Measurements from ENCODE around the gene RUSC2. TPM values are rescaled to one million over a fixed set of nuclear protein-coding genes. Genes with fewer than 3 reads are reported as not detected.
A peak's percentile ranks its signal among the peaks of the same experiment; 100 is the strongest.

Gene RUSC2
- total and polyA plus RNA-seq, 9 donors: 7.4 to 41.1 (median 26.4) TPM

- 44 to 49% (median 47%) methylated on average over 1 of the region's 1 CpG for WGBS, 3 donors
- no peak overlapping the region for H3K4me3 ChIP-seq
- TF ChIP-seq POLR2A (IDR thresholded peaks at IDR 0.05): no peak
- TF ChIP-seq EP300 (IDR thresholded peaks at IDR 0.05): no peak
- TF ChIP-seq, protein P1, sequence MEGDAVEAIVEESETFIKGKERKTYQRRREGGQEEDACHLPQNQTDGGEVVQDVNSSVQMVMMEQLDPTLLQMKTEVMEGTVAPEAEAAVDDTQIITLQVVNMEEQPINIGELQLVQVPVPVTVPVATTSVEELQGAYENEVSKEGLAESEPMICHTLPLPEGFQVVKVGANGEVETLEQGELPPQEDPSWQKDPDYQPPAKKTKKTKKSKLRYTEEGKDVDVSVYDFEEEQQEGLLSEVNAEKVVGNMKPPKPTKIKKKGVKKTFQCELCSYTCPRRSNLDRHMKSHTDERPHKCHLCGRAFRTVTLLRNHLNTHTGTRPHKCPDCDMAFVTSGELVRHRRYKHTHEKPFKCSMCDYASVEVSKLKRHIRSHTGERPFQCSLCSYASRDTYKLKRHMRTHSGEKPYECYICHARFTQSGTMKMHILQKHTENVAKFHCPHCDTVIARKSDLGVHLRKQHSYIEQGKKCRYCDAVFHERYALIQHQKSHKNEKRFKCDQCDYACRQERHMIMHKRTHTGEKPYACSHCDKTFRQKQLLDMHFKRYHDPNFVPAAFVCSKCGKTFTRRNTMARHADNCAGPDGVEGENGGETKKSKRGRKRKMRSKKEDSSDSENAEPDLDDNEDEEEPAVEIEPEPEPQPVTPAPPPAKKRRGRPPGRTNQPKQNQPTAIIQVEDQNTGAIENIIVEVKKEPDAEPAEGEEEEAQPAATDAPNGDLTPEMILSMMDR (IDR thresholded peaks at IDR 0.05): no peak
- no peak for DNase-seq
- H3K9me3 ChIP-seq: no peaks in the 10 kb centered on the region
- H3K36me3 ChIP-seq: no peaks in the 10 kb centered on the region
- no peak overlapping the region for H3K27ac ChIP-seq
- no peaks in the 10 kb centered on the region for H3K27me3 ChIP-seq
- peaks cover 3% of the 10 kb centered on the region for H3K4me1 ChIP-seq (ENCODE audit: insufficient read depth)
- intact Hi-C loops (cut with DNase I): no loop called here
Measured at GRCh38 chr9:35501946-35502345, 12.0 kb downstream of the RUSC2 start.

DNA sequence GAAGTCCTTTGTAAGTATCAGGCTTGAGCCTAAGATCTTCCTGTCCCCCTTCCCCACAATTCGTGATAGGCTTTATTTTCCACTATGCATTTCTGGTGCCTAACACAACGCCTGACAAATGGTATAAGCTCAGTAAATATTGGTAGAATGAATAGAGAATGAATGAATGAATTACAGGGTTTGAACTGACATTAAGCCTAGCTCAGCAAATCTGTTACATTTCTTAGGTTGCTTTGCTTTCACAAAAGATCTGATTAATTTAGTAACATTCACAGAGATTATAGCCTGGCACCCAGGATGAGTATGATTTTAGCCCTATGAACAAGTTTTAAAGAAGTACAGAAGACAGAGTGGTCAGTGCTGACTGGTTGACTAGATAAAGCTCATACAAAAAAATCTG, 16.4 kb downstream of the RUSC2 start:
- peaks cover 2% of the 10 kb centered on the region for H3K4me1 ChIP-seq (ENCODE audit: insufficient read depth)
- intact Hi-C loops (cut with DNase I): no loop called here
- no peaks in the 10 kb centered on the region for H3K36me3 ChIP-seq
- H3K9me3 ChIP-seq: no peaks in the 10 kb centered on the region
- no peak for DNase-seq
- 93 to 98% (median 97%) methylated on average over 2 of the region's 2 CpGs for WGBS, 3 donors
- no peak overlapping the region for H3K4me3 ChIP-seq
- no peak for TF ChIP-seq POLR2A (IDR thresholded peaks at IDR 0.05)
- TF ChIP-seq EP300 (IDR thresholded peaks at IDR 0.05): no peak
- TF ChIP-seq, protein P1 (IDR thresholded peaks at IDR 0.05): no peak
- H3K27ac ChIP-seq: no peak overlapping the region
- H3K27me3 ChIP-seq: no peaks in the 10 kb centered on the region

GRCh38 chr9:35508069-35508468, 18.2 kb downstream of the RUSC2 start:
- Histone ChIP-seq H3K4me1 (ENCODE audit: insufficient read depth) (peaks cover 5% of the 10 kb centered on the region), H3K4me3 (no peak overlapping the region), H3K36me3 (no peaks in the 10 kb centered on the region), H3K9me3 (no peaks in the 10 kb centered on the region), H3K27me3 (no peaks in the 10 kb centered on the region), H3K27ac (no peak overlapping the region)
- no peak for DNase-seq
- intact Hi-C loops (cut with DNase I): no loop called here
- TF ChIP-seq EP300 (IDR thresholded peaks at IDR 0.05) (no peak), POLR2A (IDR thresholded peaks at IDR 0.05) (no peak)
- TF ChIP-seq, protein P1 (IDR thresholded peaks at IDR 0.05): no peak
- 75 to 78% (median 77%) methylated on average over 3 of the region's 3 CpGs for WGBS, 3 donors

DNA sequence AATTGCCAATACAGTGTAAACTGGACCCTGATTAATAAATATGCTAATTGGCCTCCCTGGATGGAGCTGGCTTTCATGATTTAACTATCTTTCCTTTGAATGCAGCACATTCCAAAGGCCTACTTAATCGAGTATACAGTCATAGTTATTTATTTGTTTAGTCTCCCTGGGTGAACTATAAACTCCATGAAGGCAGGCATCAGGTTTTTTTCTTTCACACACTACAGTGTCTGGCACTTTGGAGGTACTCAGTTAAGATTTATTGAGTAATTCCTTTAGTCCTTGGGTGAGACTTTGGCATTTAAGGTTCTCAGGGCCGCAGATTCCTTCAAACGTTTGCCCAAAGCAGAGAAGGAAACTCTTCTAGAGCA, 20.5 kb downstream of the RUSC2 start:
- H3K27ac ChIP-seq: peak overlapping the region; percentile 13 to 74
- H3K4me1 ChIP-seq (ENCODE audit: insufficient read depth): peaks cover 5% of the 10 kb centered on the region
- H3K36me3 ChIP-seq: no peaks in the 10 kb centered on the region
- no peak for DNase-seq
- H3K9me3 ChIP-seq: no peaks in the 10 kb centered on the region
- no peak overlapping the region for H3K4me3 ChIP-seq
- intact Hi-C loops (cut with DNase I): no loop called here
- no peak for TF ChIP-seq POLR2A (IDR thresholded peaks at IDR 0.05)
- TF ChIP-seq, protein P1 (IDR thresholded peaks at IDR 0.05): no peak
- no peak for TF ChIP-seq EP300 (IDR thresholded peaks at IDR 0.05)
- no peaks in the 10 kb centered on the region for H3K27me3 ChIP-seq
- 9 to 11% (median 11%) methylated on average over 3 of the region's 3 CpGs for WGBS, 3 donors

Data from ovary (tissue), 9 donors.